Urinary bladder (tissue), 4 donors: ENCODE measurements around the gene CENPN. TPM values are rescaled to one million over a fixed set of nuclear protein-coding genes. Genes with fewer than 3 reads are reported as not detected.

Experiments
- DNase-seq: peaks from one replicate; pipeline ENCODE4 v3.0.0-alpha.2; 2015; ENCODE audit errors: extremely low spot score
- H3K27ac ChIP-seq: one replicate; pipeline ENCODE4 v1.5.1; 2013; ENCODE audit warnings: low read depth, mild to moderate bottlenecking, moderate library complexity
- H3K36me3 ChIP-seq: one replicate; pipeline ENCODE4 v1.6.1; 2013; ENCODE audit warnings: mild to moderate bottlenecking, moderate library complexity; ENCODE audit not compliant: insufficient read depth
- H3K4me1 ChIP-seq: one replicate; pipeline ENCODE4 v1.6.1; 2013; ENCODE audit warnings: mild to moderate bottlenecking, moderate library complexity; ENCODE audit not compliant: insufficient read depth
- H3K4me3 ChIP-seq: one replicate; pipeline ENCODE4 v1.5.1; 2013; ENCODE audit warnings: low read depth, low read length
- WGBS: extraction: QIAGEN DNeasy Blood & Tissue Kit; methylation state at CpG from one replicate; pipeline ENCODE4 v1.1.7; 2013; 5-methylcytosine and 5-hydroxymethylcytosine counted together
- polyA plus RNA-seq: library from polyadenylated mRNA; stranded (reverse); fragments of 200-250 nt; gene quantifications from one replicate; pipeline ENCODE4 v1.2.3, GENCODE V29; 2013
- small RNA-seq: library from RNA; depleted of rRNA; stranded (forward); fragments of <200 nt; gene quantifications from one replicate; pipeline ENCODE3, GENCODE V24; 2014
- total RNA-seq: library from RNA; depleted of rRNA; stranded (reverse); fragments of >200 nt; gene quantifications from one replicate; pipeline ENCODE4 v1.2.3, GENCODE V29; 2014
- donor health status: healthy with polysubstance abuse.
- donor health status: healthy.

The CENPN gene
- total and polyA plus RNA-seq, 2 donors, result 3.4 to 37.5 TPM

- no peak overlapping the region for H3K4me3 ChIP-seq
- 58% methylated on average over 4 of the region's 4 CpGs for WGBS
- no peak for DNase-seq
- H3K4me1 ChIP-seq, result no peaks in the 10 kb centered on the region
- peak overlapping the region; percentile 59 for H3K27ac ChIP-seq
- no peaks in the 10 kb centered on the region for H3K36me3 ChIP-seq
These were observed 59.7 kb downstream of the CENPN start for GRCh38 chr16:81066681-81067080.

GRCh38 chr16:81067166-81067565, 60.2 kb downstream of the CENPN start:
- Histone ChIP-seq H3K4me3 (no peak overlapping the region), H3K4me1 (no peaks in the 10 kb centered on the region), H3K36me3 (no peaks in the 10 kb centered on the region), H3K27ac (no peak overlapping the region)
- DNase-seq, result no peak
- 25% methylated on average over 1 of the region's 1 CpG for WGBS

GRCh38 chr16:81069063-81069462, 62.0 kb downstream of the CENPN start:
- H3K4me3 ChIP-seq, result no peak overlapping the region
- DNase-seq, result no peak
- H3K36me3 ChIP-seq, result no peaks in the 10 kb centered on the region
- no peak overlapping the region for H3K27ac ChIP-seq
- no peaks in the 10 kb centered on the region for H3K4me1 ChIP-seq
- WGBS, result 91% methylated on average over 4 of the region's 4 CpGs

GRCh38 chr16:81070979-81071378, 64.0 kb downstream of the CENPN start:
- no peak overlapping the region for H3K27ac ChIP-seq
- no peaks in the 10 kb centered on the region for H3K4me1 ChIP-seq
- H3K36me3 ChIP-seq, result no peaks in the 10 kb centered on the region
- 79% methylated on average over 8 of the region's 8 CpGs for WGBS
- H3K4me3 ChIP-seq, result no peak overlapping the region
- DNase-seq, result no peak

GRCh38 chr16:81071805-81072204, 64.8 kb downstream of the CENPN start:
- WGBS, result 80% methylated on average over 4 of the region's 4 CpGs
- no peak overlapping the region for H3K27ac ChIP-seq
- no peak overlapping the region for H3K4me3 ChIP-seq
- H3K36me3 ChIP-seq, result no peaks in the 10 kb centered on the region
- H3K4me1 ChIP-seq, result no peaks in the 10 kb centered on the region
- DNase-seq, result no peak

GRCh38 chr16:81073560-81074330, 66.7 kb downstream of the CENPN start:
- Histone ChIP-seq H3K27ac (no peak overlapping the region), H3K4me3 (no peak overlapping the region), H3K36me3 (no peaks in the 10 kb centered on the region), H3K4me1 (no peaks in the 10 kb centered on the region)
- no peak for DNase-seq
- 64% methylated on average over 5 of the region's 5 CpGs for WGBS

GRCh38 chr16:81076566-81077075, 69.6 kb downstream of the CENPN start:
- H3K4me1 ChIP-seq, result no peaks in the 10 kb centered on the region
- DNase-seq, result peak; percentile 86
- H3K36me3 ChIP-seq, result no peaks in the 10 kb centered on the region
- H3K4me3 ChIP-seq, result peak overlapping the region; percentile 39
- H3K27ac ChIP-seq, result peak overlapping the region; percentile 12
- WGBS, result under 1% methylated on average over 27 of the region's 27 CpGs

- 11% methylated on average over 59 of the region's 59 CpGs for WGBS
- Histone ChIP-seq H3K27ac (peak within 1 kb of the TSS; percentile 96), H3K4me3 (peak within 1 kb of the TSS; percentile 39), H3K36me3 (no peaks in the 10 kb centered on the region), H3K4me1 (no peaks in the 10 kb centered on the region)
- DNase-seq, result peak; percentile 93
These were observed 70.3 kb downstream of the CENPN start, which contains the start of gene C16orf46 for GRCh38 chr16:81077076-81077940. C16orf46 (minus strand) TSS chr16:81077238; CDS start chr16:81063955, 13,283 bp downstream.

- WGBS, result 83% methylated on average over 1 of the region's 1 CpG
- no peak overlapping the region for H3K4me3 ChIP-seq
- no peaks in the 10 kb centered on the region for H3K4me1 ChIP-seq
- no peak overlapping the region for H3K27ac ChIP-seq
- no peaks in the 10 kb centered on the region for H3K36me3 ChIP-seq
- no peak for DNase-seq
These were observed 73.2 kb downstream of the CENPN start for GRCh38 chr16:81080233-81080632.

- H3K27ac ChIP-seq, result no peak overlapping the region
- no peak overlapping the region for H3K4me3 ChIP-seq
- 97% methylated on average over 4 of the region's 4 CpGs for WGBS
- DNase-seq, result no peak
- no peaks in the 10 kb centered on the region for H3K4me1 ChIP-seq
- no peaks in the 10 kb centered on the region for H3K36me3 ChIP-seq
These were observed 74.0 kb downstream of the CENPN start for GRCh38 chr16:81081014-81081413.

Small RNAs within 50 kb of the gene (small RNA-seq; reads per million reads assigned to genes)
- gene AC092718.3, result not detected

Other genes starting within 250 kb of the CENPN start
- 12.2 TPM for gene CDYL2, start 202.6 kb upstream of the CENPN start, total RNA-seq
- 2.9 TPM for gene CDYL2, start 202.6 kb upstream of the CENPN start, polyA plus RNA-seq
- gene CMC2, start 329 bp upstream of the CENPN start, total RNA-seq, result 26.2 TPM
- 70.3 TPM for gene CMC2, start 329 bp upstream of the CENPN start, polyA plus RNA-seq
- gene ATMIN, start 28.6 kb downstream of the CENPN start, total RNA-seq, result 44.1 TPM
- 26.7 TPM for gene ATMIN, start 28.6 kb downstream of the CENPN start, polyA plus RNA-seq
- gene C16orf46, start 70.0 kb downstream of the CENPN start, total RNA-seq, result 0.63 TPM
- gene C16orf46, start 70.0 kb downstream of the CENPN start, polyA plus RNA-seq, result 2.4 TPM
- gene GCSH, start 89.2 kb downstream of the CENPN start, total RNA-seq, result 30.0 TPM
- 36.5 TPM for gene GCSH, start 89.2 kb downstream of the CENPN start, polyA plus RNA-seq
- gene BCO1, start 231.5 kb downstream of the CENPN start, total RNA-seq, result 0.11 TPM
- 0.25 TPM for gene BCO1, start 231.5 kb downstream of the CENPN start, polyA plus RNA-seq